H1 (cell line): ENCODE data around the gene GUCY1A2.

Experiments used
- TEAD4 ChIP-seq: IDR thresholded peaks from 2 replicates; pipeline ENCODE4 v1.6.1; 2012; ENCODE audit warnings: low read depth, low read length, inconsistent platforms, mixed read lengths
- TF ChIP-seq, protein P1 (sequence below), 3 experiments: IDR thresholded peaks; 1 replicate in 2 of 3; 2 replicates in 1 of 3; pipeline versions ENCODE4 v1.5.1 to v1.6.1; 2011; ENCODE audit warnings: low read length in 3 of 3, mild to moderate bottlenecking in 3 of 3, inconsistent platforms in 2 of 3, low read depth in 1 of 3, moderate library complexity in 1 of 3; ENCODE audit not compliant: insufficient read depth in 1 of 3; ENCODE audit errors: control extremely low read depth in 1 of 3

DNA sequence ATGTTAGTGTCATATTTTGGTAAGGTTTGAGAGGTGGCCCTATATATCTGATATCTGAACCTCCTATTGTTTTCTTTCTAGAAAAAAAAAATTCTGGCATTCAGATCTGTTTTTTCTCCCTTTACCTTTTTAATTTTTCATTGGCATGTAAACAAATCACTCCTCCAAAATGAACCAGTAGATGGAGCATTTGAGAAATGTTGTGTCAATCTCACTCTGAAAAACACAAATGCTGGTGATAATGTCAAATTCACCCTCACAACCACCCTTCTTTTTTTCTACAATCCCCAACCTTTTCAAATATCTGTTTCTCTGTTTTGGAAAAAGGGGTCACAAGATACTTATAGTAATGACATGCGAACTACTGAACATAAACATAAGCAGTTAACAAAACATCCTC lies 9.1 kb downstream of the GUCY1A2 start:
- TF ChIP-seq TEAD4 = no peak
- TF ChIP-seq, protein P1, sequence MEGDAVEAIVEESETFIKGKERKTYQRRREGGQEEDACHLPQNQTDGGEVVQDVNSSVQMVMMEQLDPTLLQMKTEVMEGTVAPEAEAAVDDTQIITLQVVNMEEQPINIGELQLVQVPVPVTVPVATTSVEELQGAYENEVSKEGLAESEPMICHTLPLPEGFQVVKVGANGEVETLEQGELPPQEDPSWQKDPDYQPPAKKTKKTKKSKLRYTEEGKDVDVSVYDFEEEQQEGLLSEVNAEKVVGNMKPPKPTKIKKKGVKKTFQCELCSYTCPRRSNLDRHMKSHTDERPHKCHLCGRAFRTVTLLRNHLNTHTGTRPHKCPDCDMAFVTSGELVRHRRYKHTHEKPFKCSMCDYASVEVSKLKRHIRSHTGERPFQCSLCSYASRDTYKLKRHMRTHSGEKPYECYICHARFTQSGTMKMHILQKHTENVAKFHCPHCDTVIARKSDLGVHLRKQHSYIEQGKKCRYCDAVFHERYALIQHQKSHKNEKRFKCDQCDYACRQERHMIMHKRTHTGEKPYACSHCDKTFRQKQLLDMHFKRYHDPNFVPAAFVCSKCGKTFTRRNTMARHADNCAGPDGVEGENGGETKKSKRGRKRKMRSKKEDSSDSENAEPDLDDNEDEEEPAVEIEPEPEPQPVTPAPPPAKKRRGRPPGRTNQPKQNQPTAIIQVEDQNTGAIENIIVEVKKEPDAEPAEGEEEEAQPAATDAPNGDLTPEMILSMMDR (IDR thresholded peaks at IDR 0.05; ENCODE audit: control extremely low read depth in 1 of 3, insufficient read depth in 1 of 3, low read depth in 1 of 3, low read length in 3 of 3) = no peak
